HG03442 (cell line): ENCODE measurements around the gene PPAN.

Experiments used
- ATAC-seq: cut with Tn5 transposase; IDR thresholded peaks from one replicate; pipeline ENCODE4 v1.9.1; 2021; ENCODE audit warnings: mild to moderate bottlenecking, moderate library complexity; ENCODE audit not compliant: unreplicated experiment

Gene PPAN

DNA sequence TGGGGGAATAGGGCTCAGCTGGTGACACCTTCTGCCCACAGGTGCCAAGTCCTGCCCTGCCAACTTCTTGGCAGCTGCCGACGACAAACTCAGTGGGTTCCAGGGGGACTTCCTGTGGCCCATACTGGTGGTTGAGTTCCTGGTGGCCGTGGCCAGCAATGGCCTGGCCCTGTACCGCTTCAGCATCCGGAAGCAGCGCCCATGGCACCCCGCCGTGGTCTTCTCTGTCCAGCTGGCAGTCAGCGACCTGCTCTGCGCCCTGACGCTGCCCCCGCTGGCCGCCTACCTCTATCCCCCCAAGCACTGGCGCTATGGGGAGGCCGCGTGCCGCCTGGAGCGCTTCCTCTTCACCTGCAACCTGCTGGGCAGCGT, 7.4 kb downstream of the PPAN start:
- no peak for ATAC-seq

DNA sequence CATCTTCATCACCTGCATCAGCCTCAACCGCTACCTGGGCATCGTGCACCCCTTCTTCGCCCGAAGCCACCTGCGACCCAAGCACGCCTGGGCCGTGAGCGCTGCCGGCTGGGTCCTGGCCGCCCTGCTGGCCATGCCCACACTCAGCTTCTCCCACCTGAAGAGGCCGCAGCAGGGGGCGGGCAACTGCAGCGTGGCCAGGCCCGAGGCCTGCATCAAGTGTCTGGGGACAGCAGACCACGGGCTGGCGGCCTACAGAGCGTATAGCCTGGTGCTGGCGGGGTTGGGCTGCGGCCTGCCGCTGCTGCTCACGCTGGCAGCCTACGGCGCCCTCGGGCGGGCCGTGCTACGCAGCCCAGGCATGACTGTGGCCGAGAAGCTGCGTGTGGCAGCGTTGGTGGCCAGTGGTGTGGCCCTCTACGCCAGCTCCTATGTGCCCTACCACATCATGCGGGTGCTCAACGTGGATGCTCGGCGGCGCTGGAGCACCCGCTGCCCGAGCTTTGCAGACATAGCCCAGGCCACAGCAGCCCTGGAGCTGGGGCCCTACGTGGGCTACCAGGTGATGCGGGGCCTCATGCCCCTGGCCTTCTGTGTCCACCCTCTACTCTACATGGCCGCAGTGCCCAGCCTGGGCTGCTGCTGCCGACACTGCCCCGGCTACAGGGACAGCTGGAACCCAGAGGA, 7.9 kb downstream of the PPAN start:
- ATAC-seq: no peak

DNA sequence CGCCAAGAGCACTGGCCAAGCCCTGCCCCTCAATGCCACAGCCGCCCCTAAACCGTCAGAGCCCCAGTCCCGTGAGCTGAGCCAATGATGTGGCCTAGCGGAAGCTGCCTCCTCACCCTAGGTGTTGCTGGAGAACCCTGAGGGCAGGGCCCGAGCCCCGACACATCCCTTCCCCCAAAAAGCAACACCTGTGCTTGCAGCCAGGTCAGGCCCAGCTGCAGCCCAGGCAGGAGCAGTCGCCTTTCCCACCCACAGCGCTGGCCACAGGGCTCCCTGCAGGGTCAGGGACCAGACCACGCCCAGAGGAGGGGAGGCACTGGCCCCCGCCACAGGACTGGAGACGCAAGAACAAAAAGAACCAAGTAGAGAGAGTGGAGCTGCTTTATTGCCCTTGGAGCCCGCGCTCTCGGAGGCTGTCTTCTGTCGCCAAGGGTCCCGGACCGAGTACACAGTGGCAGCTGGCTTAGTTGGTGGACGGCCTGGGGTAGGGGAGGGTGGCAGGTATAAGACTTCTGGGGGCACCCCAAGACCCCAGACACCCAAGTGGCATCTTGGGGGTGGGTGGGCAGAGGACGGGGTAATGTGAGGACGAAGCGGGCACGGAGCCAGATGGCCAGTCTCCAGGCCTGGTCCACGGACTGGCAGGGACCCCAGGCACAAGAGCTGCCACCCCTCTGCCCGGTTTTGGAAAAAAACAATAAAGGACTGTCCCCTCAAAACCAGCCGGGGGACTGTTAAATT, 8.7 kb downstream of the PPAN start:
- ATAC-seq: no peak

DNA sequence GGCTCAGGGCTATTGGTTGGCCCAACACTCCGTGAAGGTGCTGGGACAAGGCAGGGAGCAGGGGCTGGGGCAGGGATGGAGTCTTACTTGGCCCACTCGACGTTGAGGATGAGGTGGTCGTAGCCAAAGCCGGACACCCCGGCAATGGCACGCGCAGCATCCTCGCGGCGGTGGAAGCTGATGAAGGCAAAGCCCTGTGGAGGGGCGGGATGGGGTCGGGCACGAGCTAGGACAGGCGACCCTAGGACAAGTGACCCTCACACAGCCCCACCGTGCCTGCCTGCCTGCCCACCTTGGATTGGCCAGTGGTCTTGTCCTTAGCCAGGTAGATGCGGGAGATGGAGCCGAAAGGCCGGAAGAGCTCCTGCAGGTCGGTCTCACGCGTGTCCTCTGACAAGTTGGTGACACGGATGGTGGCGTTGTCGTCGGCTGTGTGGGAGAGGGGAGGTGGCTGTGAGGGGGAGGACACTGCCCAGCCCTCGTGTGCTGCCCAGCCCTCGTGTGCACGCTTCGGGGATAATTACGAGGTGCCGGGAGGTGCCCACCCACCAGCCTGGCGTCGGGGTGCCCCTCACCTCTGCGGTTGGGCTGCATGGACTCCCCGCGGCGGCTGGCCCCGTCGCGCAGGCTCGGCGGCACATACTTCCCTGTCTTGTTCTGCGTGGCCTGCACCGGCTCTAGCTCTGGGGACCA, 9.4 kb downstream of the PPAN start:
- no peak for ATAC-seq

DNA sequence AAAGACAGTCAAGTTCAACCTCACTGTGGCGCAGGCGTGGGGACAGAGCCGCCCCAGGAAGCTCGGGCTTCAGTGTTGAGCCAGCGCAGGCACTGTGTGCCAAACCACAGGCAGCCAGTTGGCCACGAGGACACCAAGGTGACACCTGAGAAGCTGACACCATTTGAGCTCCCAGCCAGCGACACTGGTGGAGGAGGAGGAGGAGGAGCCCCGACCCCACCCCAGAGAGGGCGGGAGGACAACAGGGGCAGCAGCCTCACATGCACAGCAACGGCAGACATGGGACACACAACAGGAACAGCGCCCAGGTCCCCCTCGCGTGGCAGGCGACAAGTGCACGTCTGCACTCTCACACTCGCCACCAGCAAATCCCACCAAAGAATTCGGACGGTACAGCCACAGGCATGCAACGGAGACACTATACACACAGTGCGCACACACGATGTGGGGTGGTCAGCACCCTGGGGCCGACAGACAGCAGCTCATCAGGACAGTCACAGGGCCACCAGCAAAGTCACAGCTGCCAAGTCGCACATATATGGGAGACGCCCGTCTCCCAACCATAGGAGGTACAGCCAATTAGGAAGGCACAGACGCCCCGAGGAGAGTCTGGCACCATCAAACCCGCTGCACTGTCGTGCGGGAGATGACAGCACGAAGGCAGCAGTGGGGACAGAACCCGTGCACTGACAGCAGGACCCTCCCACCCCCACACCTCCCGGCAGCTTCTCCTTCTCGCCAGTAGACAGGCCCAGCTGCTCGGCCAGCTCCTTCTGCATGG, 10.1 kb downstream of the PPAN start:
- ATAC-seq: no peak

DNA sequence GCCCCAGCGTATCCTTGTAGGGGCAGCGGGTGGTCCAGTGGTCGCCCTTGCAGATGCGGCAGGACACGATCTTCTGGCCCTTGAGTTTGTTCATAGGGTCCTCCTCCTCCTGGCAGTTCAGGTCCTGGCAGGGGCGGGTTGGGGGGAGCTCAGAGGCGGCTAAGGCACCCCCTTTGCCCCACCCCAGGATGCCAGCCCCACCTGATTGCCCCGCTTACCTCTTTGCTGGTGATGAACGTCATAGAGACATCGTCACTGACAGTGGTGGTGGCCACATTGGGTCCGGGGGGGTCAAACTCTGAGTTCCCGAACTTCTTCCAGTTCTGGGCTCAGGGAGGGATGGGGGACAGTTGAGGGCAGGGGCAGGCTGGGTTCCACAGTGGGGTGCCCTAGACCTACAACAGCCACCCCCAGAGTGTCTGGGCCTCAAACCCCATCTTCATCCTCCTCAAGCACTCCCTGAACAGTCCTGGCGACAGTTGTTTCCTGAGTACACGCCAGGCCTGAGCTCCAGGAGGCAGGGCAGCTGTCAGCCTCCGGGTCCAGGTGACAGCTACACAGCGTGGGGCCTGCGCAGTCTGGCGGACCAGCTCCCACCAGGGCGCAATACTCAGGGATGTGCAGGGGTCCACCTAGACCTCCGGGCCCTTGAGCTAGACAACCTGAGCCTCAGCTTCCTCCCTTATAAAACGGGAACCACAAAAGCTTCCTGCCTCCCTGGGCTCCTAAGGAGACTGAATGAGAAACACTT, 10.9 kb downstream of the PPAN start:
- no peak for ATAC-seq

DNA sequence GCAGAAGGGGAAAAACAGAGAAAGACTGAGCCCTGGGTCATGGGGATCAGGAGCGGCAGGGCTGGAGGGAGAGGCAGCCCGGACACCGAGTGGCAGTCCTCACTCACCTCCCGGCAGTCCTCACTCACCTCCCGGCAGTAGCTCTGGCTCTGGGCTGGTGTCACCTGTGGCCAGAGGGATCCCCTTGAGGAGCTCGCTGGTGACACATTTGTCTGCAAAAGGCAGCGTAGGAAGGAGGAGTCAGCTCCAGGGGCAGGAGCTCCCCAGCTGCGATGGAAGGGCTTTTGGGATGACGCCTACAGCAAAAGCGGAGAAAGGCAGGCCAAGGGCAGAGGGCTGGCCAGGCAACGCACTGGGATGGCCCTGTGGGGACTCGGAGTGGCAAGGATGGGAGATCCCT, 12.8 kb downstream of the PPAN start:
- no peak for ATAC-seq

DNA sequence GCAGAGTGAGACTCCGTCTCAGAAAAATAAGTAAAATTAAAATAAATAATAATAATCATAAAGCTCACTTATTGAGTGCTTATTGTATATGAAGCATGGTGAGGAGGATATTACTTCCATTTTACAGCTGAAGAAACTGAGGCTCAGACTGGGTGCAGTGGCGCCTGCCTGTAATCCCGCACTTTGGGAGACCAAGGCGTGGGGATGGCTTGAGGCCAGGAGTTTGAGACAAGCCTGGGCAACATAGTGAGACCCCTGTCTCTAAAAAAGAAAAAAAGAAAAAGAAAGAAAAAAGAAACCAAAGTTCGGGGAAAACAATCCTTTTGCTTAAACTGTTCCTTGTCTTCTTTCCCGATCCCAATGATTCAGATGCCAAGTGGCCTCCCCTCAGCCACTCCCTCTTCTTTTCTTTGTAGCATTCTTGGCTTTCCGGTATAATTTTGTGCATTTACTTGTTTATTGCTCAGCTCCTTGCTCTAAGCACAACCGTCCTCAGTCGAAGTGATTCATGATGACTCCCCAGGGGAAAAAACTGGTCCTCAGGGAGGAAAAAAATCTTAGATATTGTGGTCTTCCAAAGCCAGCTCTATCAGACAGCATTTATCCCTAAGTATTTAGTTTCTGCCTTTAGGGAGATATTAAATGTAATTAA, 14.5 kb downstream of the PPAN start:
- no peak for ATAC-seq

DNA sequence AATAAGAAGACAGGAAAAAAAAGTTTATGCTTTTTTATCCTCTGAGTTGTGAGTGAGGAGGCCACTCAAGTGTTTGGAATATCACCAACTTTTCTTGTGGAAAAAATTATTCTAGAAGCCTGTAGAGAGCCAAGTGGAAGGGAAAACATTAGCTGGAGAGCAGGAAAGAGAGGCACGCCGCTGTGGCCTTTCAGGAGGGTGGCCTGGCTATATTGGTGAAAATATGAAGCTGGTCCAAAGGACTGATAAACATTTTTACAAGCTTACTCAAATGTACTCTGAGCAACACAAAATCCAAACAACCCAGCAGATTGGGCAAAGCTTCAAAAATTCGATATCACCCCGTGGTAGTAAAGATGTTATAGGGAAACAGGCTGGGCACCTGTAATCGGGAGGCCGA, 15.9 kb downstream of the PPAN start:
- no peak for ATAC-seq

DNA sequence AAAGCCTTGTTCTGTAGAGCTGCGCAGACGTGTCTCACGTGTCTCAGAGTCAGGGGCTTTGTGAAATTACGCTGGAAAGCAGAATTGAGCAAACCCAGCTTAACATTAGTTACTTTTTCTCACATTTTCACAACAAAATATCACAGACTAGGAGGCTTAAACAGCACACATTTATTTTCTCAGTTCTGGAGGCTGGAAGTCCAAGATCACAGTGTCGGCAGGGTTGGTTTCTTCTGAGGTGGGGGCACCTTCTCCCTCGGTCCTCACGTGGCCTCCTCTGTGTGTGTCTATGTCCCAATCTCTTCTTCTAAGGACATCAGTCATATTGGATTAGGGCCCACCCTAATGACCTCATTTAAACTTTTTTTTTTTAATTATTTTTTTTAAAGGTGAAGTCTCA, 18.3 kb downstream of the PPAN start:
- no peak for ATAC-seq

DNA sequence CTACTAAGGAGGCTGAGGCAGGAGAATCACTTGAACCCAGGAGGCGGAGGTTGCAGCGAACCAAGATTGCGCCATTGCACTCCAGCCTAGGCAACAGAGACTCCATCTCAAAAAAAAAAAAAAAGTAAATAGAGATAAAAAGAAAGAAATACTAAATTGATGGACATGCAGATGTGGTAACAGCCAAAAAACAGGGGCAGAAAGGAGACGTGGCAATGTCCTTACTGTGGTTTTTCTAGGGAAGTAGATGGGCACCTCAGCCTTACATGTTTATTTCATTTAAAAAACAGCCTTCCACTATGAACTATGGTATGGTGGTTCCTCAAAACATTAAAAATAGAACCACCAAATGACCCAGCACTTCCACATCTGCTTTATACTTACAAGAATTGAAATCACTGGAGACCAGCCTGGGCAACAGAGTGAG, 20.1 kb downstream of the PPAN start:
- no peak for ATAC-seq

DNA sequence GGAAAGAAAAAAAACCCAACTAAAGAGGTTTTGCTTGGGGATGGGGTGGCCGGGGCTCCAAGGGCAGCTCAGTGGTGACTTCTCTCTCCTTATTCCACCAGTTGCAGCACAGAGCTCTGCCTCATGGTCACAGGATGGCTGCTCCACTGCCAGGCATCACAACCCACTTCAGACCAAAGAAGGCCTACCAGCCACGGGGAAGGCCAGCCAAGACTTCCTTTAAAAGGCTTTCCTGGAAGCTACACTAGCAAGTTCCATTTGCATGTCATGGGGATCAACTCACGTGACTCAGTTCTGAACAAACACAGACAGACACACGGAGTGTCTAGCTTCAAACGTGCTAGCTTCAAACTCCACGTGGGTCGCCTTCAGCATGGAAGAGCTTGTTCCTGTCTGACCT, 26.7 kb downstream of the PPAN start:
- no peak for ATAC-seq

DNA sequence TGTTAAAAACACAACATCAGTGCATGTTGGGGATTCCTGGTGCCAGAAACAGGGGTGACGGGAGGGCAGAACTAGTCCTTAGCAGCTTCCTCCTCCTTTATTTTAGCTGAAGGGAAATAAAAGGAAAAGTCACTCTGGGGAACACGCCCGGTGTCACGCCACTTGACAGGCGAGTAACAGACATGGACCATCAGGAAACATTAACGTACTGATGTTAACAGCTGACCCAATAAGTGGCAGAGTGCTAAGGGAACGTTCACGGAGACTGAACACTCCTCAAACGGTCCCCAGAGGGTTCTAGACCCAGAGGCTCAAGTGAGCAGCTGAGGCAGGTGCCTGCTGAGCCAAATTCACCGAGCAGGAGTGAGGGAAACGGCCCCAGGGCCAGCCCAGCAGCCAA, 27.4 kb downstream of the PPAN start:
- no peak for ATAC-seq

DNA sequence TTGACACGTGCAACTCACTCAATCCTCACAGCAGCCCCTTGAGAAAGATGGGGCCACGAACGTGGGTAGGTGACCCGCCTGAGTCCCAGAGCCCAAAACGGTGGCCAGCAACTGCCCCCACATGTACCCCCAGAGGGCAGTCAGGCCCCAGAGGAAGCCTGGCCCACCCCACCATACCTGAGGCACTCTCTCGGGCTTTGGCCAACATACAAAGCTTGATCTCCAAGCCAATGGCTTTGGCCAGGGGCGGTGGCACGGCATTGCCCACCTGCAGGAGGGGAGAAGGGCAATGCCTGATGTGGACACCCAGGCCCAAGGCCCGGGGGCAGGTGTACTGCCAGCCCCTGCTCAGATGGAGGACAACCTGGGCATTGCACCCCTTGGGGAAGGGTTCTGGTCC, 27.9 kb downstream of the PPAN start:
- ATAC-seq: no peak

DNA sequence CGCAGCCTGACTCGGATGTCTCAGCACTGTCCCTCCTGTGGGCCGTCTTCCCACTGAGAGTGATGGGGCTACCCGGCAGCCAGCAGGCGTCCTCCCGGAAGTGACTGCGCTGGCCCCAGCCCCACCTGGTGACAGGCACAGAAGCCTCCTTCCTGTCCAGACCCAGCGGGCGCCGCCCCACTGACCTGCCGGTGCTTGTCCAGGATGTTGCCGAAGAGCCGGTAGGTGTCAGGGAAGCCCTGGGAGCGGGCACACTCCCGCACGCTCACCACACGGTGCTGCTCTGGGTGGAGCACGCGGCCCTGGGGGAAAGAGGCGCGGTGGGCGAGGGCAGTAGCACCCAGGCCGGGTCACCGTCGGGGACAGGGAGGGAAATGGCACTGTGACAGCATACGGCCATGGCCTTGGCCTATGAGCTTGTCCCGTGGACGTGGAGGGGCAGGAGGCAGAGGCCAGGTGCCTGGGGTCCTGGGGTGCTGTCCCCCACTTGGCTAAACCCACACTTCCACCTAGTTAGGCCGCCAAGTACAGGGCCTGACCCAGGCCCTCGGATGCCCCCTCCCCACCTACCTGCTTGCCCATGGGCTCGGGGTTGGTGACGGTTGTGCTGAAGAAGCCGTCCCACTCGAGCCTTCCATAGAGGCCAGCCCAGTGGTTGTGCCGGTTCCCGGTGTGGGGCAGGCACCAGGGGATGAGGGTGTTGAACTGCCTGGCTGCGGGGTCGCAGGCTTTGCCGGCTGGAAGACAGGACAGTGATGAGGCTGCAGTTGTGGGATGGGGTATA, 29.6 kb downstream of the PPAN start:
- no peak for ATAC-seq

DNA sequence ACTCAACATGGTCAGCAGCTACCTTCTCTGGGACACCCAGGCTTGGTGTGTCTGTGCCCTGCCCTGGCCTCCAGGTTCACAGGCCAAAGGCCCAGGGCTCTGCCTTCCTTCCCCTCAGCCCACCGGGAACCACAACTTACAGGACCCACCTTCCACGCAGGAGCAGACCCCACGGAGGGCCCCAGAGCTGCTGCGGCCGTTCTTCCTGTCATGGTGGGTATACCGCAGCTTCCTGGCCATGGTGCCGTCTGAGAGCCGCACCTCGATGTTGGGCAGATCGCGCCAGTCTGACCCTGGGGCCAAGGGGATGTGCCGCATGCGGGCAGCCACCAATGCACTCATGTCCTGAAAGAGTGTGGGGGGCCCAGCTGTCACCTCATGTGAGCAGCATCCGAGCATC, 30.8 kb downstream of the PPAN start:
- ATAC-seq: no peak

DNA sequence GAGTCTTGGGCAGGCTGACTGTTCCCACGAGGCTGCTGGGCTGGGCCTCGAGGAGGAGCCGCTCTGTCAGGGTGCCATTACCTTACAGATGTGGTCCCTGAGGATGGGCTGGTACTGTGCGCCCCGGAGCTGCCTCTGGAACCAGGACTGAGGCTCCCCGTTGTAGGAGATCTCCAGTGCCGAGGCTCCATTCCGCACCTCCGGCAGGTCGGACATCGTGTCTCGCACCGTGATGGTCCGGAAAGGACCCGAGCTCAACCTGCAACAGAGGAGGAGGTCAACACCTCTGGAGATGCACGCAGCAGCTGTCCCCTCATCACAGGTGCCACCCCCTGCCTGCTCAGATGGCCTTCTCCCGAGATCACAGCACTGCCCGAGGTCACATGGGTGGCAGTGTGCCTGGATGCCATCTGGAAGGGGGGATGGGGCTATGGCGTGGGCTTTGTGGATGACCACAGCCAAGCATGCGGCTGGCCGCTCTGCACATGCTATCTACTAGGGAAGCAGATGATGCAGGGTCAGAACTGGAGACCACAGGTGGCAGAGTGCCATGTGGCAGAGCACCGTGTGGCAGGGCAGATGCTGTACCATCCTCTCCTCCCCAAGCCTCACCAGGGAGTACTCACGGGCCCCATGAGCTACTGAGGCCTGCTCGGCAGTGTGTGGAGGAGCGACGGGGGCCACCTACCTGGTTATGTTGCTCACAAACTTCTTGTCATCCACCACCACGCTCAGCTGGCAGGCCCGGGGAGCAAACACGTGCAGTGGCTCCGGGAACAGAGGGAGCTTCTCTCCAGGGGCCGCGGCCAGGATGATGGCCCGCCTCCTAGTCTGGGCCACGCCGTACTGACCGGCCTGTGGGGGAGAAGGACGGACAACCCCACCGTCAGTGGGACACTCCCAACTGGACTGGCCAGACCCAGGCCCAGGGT, 31.9 kb downstream of the PPAN start:
- no peak for ATAC-seq
